ENCODE data around the gene KRTAP5-3. TPM values are rescaled to one million over a fixed set of nuclear protein-coding genes. Genes with fewer than 3 reads are reported as not detected.
"Not testable (repeated sequence)": the region's sequence is repeated elsewhere in the genome, so short reads cannot be mapped to it uniquely, and the experiment has no call there.

KRTAP5-3 gene
- total RNA-seq, 4 donors from 2014 or later, result not detected

- H3K4me1 ChIP-seq, result peaks cover 0 to 9% (median 0%) of the 10 kb centered on the region in 4 donors
- no peak overlapping the region for H3K27ac ChIP-seq
- H3K4me3 ChIP-seq, result no peak overlapping the region
- no peaks in the 10 kb centered on the region for H3K36me3 ChIP-seq
- H3K27me3 ChIP-seq, result peaks cover 0 to 11% of the 10 kb centered on the region in 2 donors
- 78 to 79% methylated on average over 19 of the region's 19 CpGs for WGBS, 2 donors
- DNase-seq (ENCODE audit: low spot score in 2 of 2), result no peak
- no peaks in the 10 kb centered on the region for H3K9me3 ChIP-seq
- TF ChIP-seq EP300 (IDR thresholded peaks at IDR 0.05) (no peak), POLR2A (IDR thresholded peaks at IDR 0.05) (no peak)
- TF ChIP-seq, protein P1, sequence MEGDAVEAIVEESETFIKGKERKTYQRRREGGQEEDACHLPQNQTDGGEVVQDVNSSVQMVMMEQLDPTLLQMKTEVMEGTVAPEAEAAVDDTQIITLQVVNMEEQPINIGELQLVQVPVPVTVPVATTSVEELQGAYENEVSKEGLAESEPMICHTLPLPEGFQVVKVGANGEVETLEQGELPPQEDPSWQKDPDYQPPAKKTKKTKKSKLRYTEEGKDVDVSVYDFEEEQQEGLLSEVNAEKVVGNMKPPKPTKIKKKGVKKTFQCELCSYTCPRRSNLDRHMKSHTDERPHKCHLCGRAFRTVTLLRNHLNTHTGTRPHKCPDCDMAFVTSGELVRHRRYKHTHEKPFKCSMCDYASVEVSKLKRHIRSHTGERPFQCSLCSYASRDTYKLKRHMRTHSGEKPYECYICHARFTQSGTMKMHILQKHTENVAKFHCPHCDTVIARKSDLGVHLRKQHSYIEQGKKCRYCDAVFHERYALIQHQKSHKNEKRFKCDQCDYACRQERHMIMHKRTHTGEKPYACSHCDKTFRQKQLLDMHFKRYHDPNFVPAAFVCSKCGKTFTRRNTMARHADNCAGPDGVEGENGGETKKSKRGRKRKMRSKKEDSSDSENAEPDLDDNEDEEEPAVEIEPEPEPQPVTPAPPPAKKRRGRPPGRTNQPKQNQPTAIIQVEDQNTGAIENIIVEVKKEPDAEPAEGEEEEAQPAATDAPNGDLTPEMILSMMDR (IDR thresholded peaks at IDR 0.05), result no peak
Measured at GRCh38 chr11:1652026-1652425, 43.8 kb upstream of the KRTAP5-3 start.

- WGBS, 2 donors, result 86% methylated on average over 7 of the region's 7 CpGs
- no peak for TF ChIP-seq POLR2A (IDR thresholded peaks at IDR 0.05)
- no peaks in the 10 kb centered on the region for H3K36me3 ChIP-seq
- no peak overlapping the region for H3K4me3 ChIP-seq
- H3K9me3 ChIP-seq, result no peaks in the 10 kb centered on the region
- peaks cover 0 to 9% (median 0%) of the 10 kb centered on the region in 4 donors for H3K4me1 ChIP-seq
- H3K27ac ChIP-seq, result no peak overlapping the region
- H3K27me3 ChIP-seq, result peaks cover 0 to 11% of the 10 kb centered on the region in 2 donors
- DNase-seq (ENCODE audit: low spot score in 2 of 2), result no peak
Measured at GRCh38 chr11:1651411-1651980, 43.2 kb upstream of the KRTAP5-3 start.

GRCh38 chr11:1650918-1651262 is 42.6 kb upstream of the KRTAP5-3 start:
- WGBS, 2 donors, result 71 to 82% methylated on average over 5 of the region's 5 CpGs
- Histone ChIP-seq H3K27me3 (peaks cover 0 to 11% of the 10 kb centered on the region in 2 donors), H3K27ac (no peak overlapping the region), H3K36me3 (no peaks in the 10 kb centered on the region), H3K9me3 (no peaks in the 10 kb centered on the region), H3K4me1 (peaks cover 0 to 9% (median 0%) of the 10 kb centered on the region in 4 donors), H3K4me3 (no peak overlapping the region)
- no peak for TF ChIP-seq EP300 (IDR thresholded peaks at IDR 0.05)
- TF ChIP-seq POLR2A (IDR thresholded peaks at IDR 0.05), result no peak
- no peak for DNase-seq (ENCODE audit: low spot score in 2 of 2)

GRCh38 chr11:1650034-1650917 is 42.0 kb upstream of the KRTAP5-3 start:
- Histone ChIP-seq H3K4me3 (no peak overlapping the region), H3K4me1 (peaks cover 0 to 9% (median 0%) of the 10 kb centered on the region in 4 donors), H3K27me3 (peaks cover 0 to 5% of the 10 kb centered on the region in 2 donors), H3K9me3 (no peaks in the 10 kb centered on the region), H3K36me3 (no peaks in the 10 kb centered on the region), H3K27ac (no peak overlapping the region)
- TF ChIP-seq EP300 (IDR thresholded peaks at IDR 0.05) (no peak), POLR2A (IDR thresholded peaks at IDR 0.05) (no peak)
- TF ChIP-seq, protein P1 (IDR thresholded peaks at IDR 0.05), result no peak
- WGBS, 2 donors, result 85 to 87% methylated on average over 14 to 15 of the region's 15 CpGs
- no peak for DNase-seq (ENCODE audit: low spot score in 2 of 2)

DNA sequence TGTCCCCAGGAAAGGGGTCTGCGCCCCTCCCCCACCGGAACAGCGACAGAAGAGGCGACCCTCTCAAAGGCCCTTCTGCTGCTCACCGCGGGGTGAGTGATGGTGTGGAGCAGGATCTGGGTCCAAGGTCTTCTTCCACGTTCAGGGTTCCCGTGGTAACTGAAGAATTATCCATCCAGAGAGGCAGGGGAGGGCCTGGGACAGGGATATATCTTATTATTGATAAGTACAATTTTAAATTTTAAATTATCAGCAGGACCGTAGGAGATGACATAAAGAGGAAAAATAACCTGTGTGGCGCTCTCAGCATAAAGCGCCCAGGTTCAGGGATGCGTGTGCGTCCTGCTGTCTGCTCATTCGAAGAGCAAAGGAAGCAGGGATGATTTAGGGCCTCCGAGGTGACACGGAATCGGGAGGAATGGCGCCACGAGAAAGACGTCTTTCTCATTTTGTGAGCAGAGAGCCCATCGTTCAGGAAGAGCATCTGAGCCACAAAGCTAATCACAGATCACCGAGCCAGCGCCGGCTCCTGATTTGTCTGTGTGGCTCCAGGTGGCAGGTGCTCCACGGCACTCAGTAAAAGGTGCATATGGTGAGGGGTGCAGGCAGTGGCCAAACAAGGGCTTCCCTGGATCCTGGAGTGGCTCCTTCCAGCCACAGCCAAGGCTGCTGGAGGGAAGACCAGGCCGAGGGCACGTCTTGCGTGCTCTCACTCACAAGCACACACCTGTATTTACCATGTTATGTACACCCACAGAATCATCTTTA is 40.6 kb upstream of the KRTAP5-3 start:
- no peaks in the 10 kb centered on the region for H3K27me3 ChIP-seq
- peaks cover 0 to 9% (median 0%) of the 10 kb centered on the region in 4 donors for H3K4me1 ChIP-seq
- H3K27ac ChIP-seq, result no peak overlapping the region
- 86 to 91% methylated on average over 28 of the region's 28 CpGs for WGBS, 2 donors
- no peaks in the 10 kb centered on the region for H3K9me3 ChIP-seq
- TF ChIP-seq POLR2A (IDR thresholded peaks at IDR 0.05), result no peak
- H3K36me3 ChIP-seq, result no peaks in the 10 kb centered on the region
- no peak for DNase-seq (ENCODE audit: low spot score in 2 of 2)
- no peak overlapping the region for H3K4me3 ChIP-seq

GRCh38 chr11:1647901-1648652 is 39.8 kb upstream of the KRTAP5-3 start:
- WGBS, 2 donors, result 90 to 91% methylated on average over 29 to 32 of the region's 35 CpGs
- peaks cover 0 to 7% (median 0%) of the 10 kb centered on the region in 4 donors for H3K4me1 ChIP-seq
- no peaks in the 10 kb centered on the region for H3K36me3 ChIP-seq
- no peaks in the 10 kb centered on the region for H3K9me3 ChIP-seq
- no peak overlapping the region for H3K27ac ChIP-seq
- no peak overlapping the region for H3K4me3 ChIP-seq
- H3K27me3 ChIP-seq, result no peaks in the 10 kb centered on the region
- DNase-seq (ENCODE audit: low spot score in 2 of 2), result no peak
- TF ChIP-seq EP300 (IDR thresholded peaks at IDR 0.05), result no peak
- no peak for TF ChIP-seq POLR2A (IDR thresholded peaks at IDR 0.05)
- TF ChIP-seq, protein P1 (IDR thresholded peaks at IDR 0.05), result no peak

DNA sequence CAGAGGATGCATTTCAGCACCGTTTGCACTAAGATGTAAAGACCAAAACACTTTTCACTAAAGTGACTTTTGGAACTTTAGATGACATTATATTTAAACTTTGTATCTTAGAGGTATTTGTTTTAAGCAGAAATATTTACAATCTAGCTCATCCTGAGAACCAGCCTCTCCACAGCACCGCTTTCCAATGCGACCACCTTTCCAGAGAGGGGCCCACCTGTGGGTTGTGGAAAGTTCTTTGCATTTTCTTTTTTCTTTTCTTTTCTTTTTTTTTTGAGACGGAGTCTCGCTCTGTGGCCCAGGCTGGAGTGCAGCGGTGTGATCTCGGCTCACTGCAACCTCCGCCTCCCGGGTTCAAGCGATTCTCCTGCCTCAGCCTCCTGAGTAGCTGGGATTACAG is 38.3 kb upstream of the KRTAP5-3 start:
- H3K9me3 ChIP-seq; H3K36me3 ChIP-seq; H3K4me1 ChIP-seq; DNase-seq (ENCODE audit: low spot score in 2 of 2); H3K27ac ChIP-seq; H3K27me3 ChIP-seq; H3K4me3 ChIP-seq: not testable (repeated sequence)
- 82 to 88% methylated on average over 10 of the region's 10 CpGs for WGBS, 2 donors
